ENCODE results near the gene ATRN.
A peak's percentile ranks its signal among the peaks of the same experiment; 100 is the strongest.
"Not testable (repeated sequence)": the region's sequence is repeated elsewhere in the genome, so short reads cannot be mapped to it uniquely, and the experiment has no call there.

ATRN gene

DNA sequence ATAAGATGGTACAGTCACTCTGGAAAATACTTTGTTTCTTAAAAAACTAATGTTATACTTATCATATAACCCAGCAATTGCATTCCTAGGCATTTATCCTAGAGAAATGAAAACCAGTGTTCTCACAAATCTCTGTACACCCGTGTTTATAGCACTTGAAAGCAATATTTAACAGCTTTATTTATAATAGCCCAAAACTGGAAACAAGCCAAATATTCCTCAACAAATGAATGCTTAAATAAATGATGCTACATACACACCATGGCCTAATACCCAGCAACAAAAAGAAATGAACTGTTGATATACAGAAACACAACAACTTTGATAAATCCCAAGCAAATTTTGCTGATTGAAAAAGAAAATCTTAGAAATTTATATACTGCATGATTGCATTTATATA lies 141.1 kb downstream of the ATRN start:
- TF ChIP-seq, protein P1, sequence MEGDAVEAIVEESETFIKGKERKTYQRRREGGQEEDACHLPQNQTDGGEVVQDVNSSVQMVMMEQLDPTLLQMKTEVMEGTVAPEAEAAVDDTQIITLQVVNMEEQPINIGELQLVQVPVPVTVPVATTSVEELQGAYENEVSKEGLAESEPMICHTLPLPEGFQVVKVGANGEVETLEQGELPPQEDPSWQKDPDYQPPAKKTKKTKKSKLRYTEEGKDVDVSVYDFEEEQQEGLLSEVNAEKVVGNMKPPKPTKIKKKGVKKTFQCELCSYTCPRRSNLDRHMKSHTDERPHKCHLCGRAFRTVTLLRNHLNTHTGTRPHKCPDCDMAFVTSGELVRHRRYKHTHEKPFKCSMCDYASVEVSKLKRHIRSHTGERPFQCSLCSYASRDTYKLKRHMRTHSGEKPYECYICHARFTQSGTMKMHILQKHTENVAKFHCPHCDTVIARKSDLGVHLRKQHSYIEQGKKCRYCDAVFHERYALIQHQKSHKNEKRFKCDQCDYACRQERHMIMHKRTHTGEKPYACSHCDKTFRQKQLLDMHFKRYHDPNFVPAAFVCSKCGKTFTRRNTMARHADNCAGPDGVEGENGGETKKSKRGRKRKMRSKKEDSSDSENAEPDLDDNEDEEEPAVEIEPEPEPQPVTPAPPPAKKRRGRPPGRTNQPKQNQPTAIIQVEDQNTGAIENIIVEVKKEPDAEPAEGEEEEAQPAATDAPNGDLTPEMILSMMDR (IDR thresholded peaks at IDR 0.05; ENCODE audit: low read depth, low read length), result no peak
- H3K4me3 ChIP-seq (replicated peaks in 1 of 2; ENCODE audit: low read depth in 2 of 2, low read length in 2 of 2), result no peak overlapping the region
- DNase-seq (ENCODE audit: low read depth in 2 of 2), result no peak

GRCh38 chr20:3612795-3613572 lies 142.2 kb downstream of the ATRN start:
- H3K4me3 ChIP-seq (replicated peaks in 1 of 2; ENCODE audit: low read depth in 2 of 2, low read length in 2 of 2), result no peak overlapping the region
- TF ChIP-seq, protein P1 (IDR thresholded peaks at IDR 0.05; ENCODE audit: low read depth, low read length), result no peak
- peak in 1 of 2 donors; percentile 20 for DNase-seq (ENCODE audit: low read depth in 2 of 2)

DNA sequence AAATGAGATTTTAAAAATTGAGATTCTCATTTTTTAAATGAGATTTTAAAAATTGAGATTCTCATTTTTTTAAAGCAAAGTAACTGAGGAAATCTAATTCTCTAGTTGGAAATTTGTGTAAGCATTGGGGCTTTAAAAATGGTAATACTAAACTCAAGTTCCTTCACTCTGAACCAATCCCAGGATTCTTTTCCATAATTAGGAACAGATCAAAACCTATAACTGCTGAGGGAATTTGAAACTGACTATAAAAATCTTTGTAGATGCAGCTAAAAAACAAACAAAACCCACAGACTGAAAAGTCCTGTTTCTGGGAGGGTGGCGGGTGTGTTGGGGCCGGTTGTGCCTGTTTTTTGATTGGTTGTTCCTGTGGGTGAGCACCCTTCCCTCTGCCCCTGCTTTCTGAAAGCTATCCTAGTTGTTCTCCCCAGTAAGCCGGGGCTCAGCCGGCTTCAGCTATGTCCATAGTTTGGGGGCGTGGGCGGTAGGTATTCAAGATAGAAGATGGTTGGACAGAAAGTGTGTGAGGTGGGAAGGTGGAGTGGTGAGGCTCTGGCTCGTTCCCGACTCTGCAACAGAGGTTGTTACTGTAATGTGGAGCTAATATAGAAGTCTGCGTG lies 143.1 kb downstream of the ATRN start:
- TF ChIP-seq, protein P1 (IDR thresholded peaks at IDR 0.05; ENCODE audit: low read depth, low read length), result no peak
- DNase-seq (ENCODE audit: low read depth in 2 of 2), result no peak
- H3K4me3 ChIP-seq (replicated peaks in 1 of 2; ENCODE audit: low read depth in 2 of 2, low read length in 2 of 2), result no peak overlapping the region

DNA sequence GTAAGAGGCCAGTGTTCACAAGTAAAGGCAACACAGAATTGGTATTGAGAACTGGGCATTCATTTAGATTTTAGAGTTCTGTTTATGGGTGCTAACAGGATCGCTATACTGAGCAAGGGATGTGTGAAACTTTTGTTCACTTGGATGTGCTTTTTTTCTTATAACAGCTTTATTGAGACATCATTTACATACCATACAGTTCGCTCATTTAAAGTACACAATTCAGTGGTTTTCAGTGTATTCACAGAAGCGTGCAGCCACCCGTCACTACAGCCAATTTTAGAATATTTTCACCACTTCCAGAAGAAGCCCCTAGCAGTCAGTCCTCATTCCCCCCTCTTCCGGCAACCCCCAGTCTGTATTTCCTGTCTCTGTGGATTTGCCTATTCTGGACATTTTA lies 143.6 kb downstream of the ATRN start:
- H3K4me3 ChIP-seq (replicated peaks in 1 of 2; ENCODE audit: low read depth in 2 of 2, low read length in 2 of 2), result no peak overlapping the region
- TF ChIP-seq, protein P1 (IDR thresholded peaks at IDR 0.05; ENCODE audit: low read depth, low read length), result no peak
- no peak for DNase-seq (ENCODE audit: low read depth in 2 of 2)

GRCh38 chr20:3615171-3615840 lies 144.5 kb downstream of the ATRN start:
- H3K4me3 ChIP-seq (replicated peaks in 1 of 2; ENCODE audit: low read depth in 2 of 2, low read length in 2 of 2); DNase-seq (ENCODE audit: low read depth in 2 of 2): not testable (repeated sequence)

DNA sequence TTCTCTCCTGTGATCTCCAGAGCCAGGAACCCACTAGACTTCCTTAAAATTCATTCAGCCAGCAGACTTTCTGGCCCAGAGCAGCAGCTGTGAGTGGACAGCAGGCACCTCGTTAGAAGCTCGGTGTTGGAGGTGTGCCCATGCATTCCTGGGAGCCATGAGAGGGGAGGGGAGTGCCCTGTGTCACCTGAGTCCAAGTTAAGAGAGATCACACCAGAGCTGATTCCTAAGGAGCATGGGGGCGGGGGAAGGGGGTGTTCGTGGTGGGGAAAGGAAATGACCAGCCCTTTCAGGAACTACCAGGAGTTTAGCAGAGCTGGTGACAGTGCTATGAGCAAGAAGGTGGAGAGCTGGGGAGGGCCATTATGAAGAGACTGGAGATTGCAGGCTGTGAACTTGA lies 145.4 kb downstream of the ATRN start:
- H3K4me3 ChIP-seq (replicated peaks in 1 of 2; ENCODE audit: low read depth in 2 of 2, low read length in 2 of 2), result no peak overlapping the region
- no peak for DNase-seq (ENCODE audit: low read depth in 2 of 2)
- TF ChIP-seq, protein P1 (IDR thresholded peaks at IDR 0.05; ENCODE audit: low read depth, low read length), result no peak

- no peak overlapping the region for H3K4me3 ChIP-seq (replicated peaks in 1 of 2; ENCODE audit: low read depth in 2 of 2, low read length in 2 of 2)
- TF ChIP-seq, protein P1 (IDR thresholded peaks at IDR 0.05; ENCODE audit: low read depth, low read length), result no peak
- DNase-seq (ENCODE audit: low read depth in 2 of 2), result no peak
Measured at GRCh38 chr20:3621111-3621510, 150.3 kb downstream of the ATRN start.
